ENCODE measurements around the gene TUBA1C. TPM values are rescaled to one million over a fixed set of nuclear protein-coding genes. Genes with fewer than 3 reads are reported as not detected.
A peak's percentile ranks its signal among the peaks of the same experiment; 100 is the strongest.

Gene TUBA1C
- polyA plus RNA-seq, 1 of the 3 experiments (the other 2 are of a cell fraction), result 3.3 TPM

DNA sequence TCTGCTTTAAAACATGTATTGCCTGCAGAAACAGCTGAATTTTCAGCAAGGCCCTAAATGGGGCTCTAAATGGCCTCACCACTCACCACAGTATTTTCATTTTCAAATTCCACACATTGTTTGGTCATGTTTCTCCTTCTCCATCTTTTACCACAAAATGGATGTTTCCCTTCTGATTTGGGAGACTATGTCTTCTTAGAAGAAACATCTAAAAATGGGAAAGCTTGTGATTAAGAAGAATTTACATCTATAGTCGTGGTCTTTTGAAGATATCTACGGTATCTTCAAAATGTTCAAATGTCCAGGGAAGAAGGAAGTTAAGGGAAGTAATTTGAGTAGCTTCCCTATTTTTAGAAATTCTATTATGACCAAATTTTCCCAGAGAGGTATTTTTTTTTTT, 20.7 kb upstream of the TUBA1C start:
- Histone ChIP-seq H3K4me2 (peak overlapping the region; percentile 48; the same call in 1 of the 2 replicates), H3K27me3 (ENCODE audit: insufficient read depth) (no peaks in the 10 kb centered on the region), H3K4me3 (ENCODE audit: low read depth in 2 of 2, low read length in 1 of 2) (no peak overlapping the region), H3K9me3 (no peaks in the 10 kb centered on the region), H3K4me1 (ENCODE audit: control insufficient read depth in 1 of 2, insufficient read depth in 2 of 2, low read depth in 1 of 2, low read length in 1 of 2) (peaks cover 0 to 13% of the 10 kb centered on the region in 2 experiments; a peak in 2 of 4 replicates), H3F3A (replicated peaks; ENCODE audit: insufficient read depth) (peaks cover 22% of the 10 kb centered on the region), H2AFZ (ENCODE audit: low read depth) (peak overlapping the region; percentile 94), H4K20me1 (ENCODE audit: insufficient read depth) (no peaks in the 10 kb centered on the region), H3K9ac (peak overlapping the region; percentile 40), H3K27ac (ENCODE audit: low read depth in 2 of 2, low read length in 1 of 2) (peak overlapping the region; percentile 59 to 96; a peak in 3 of 4 replicates), H3K36me3 (replicated peaks in 1 of 2; ENCODE audit: control insufficient read depth in 1 of 2, insufficient read depth in 2 of 2, low read length in 1 of 2) (no peaks in the 10 kb centered on the region), H3K9me2 (no peaks in the 10 kb centered on the region), H3K79me2 (ENCODE audit: insufficient read depth) (no peaks in the 10 kb centered on the region)
- DNase-seq, result no peak
- POLR2A ChIA-PET, result interaction anchor here (1.3 kb wide), 1 partner anchor 9 kb away, joined by 4 read pairs; no protein-coding TSS in a partner anchor
- CTCF ChIA-PET, result interaction anchor here (0.6 to 2.4 kb wide), 5 partner anchors 9 to 250 kb away, joined by 3 to 14 read pairs (median 5); no protein-coding TSS in a partner anchor
- WGBS (ENCODE audit: low lambda C conversion rate), result 43% methylated on average over 2 of the region's 2 CpGs
- TF ChIP-seq ELF1 (IDR thresholded peaks at IDR 0.05) (no peak), TAF1 (IDR thresholded peaks at IDR 0.05; ENCODE audit: borderline replicate concordance, low read depth, low read length) (no peak), RXRA (IDR thresholded peaks at IDR 0.05; ENCODE audit: borderline replicate concordance, low read depth) (no peak), TEAD4 (IDR thresholded peaks at IDR 0.05; ENCODE audit: borderline replicate concordance, insufficient read depth) (0 out of 2 replicates have a peak, but pooled peaks have one; percentile 42), MAX (IDR thresholded peaks at IDR 0.05; ENCODE audit: low read depth) (no peak), GABPA (IDR thresholded peaks at IDR 0.05; ENCODE audit: low read depth) (no peak), ZBTB33 (IDR thresholded peaks at IDR 0.05; ENCODE audit: borderline replicate concordance, low read depth) (no peak), NRF1 (IDR thresholded peaks at IDR 0.05; ENCODE audit: low read depth, low read length) (no peak), MEF2A (IDR thresholded peaks at IDR 0.05; ENCODE audit: borderline replicate concordance, low read depth) (0 out of 2 replicates have a peak, but pooled peaks have one; percentile 47), RCOR1 (IDR thresholded peaks at IDR 0.05; ENCODE audit: low read length) (no peak), MXI1 (IDR thresholded peaks at IDR 0.05; ENCODE audit: low read depth, low read length) (no peak), RFX5 (IDR thresholded peaks at IDR 0.05; ENCODE audit: low read length) (no peak), POLR2AphosphoS5 (IDR thresholded peaks at IDR 0.05; ENCODE audit: low read depth, low read length) (no peak), FOXJ3 (CRISPR knock-in tag; IDR thresholded peaks at IDR 0.05) (no peak), FOSL2 (IDR thresholded peaks at IDR 0.05; ENCODE audit: borderline replicate concordance, low read depth) (no peak), GATA2 (CRISPR knock-in tag; IDR thresholded peaks at IDR 0.05) (no peak), NFIC (IDR thresholded peaks at IDR 0.05; ENCODE audit: borderline replicate concordance) (no peak), RAD21 (IDR thresholded peaks at IDR 0.05; ENCODE audit: low read length) (no peak), TCF12 (IDR thresholded peaks at IDR 0.05) (peak; percentile 33; the same call in 1 of the 2 replicates), CHD2 (IDR thresholded peaks at IDR 0.05; ENCODE audit: low read length, partially characterized antibody) (no peak), YY1 (IDR thresholded peaks at IDR 0.05; ENCODE audit: low read depth) (0 out of 2 replicates have a peak, but pooled peaks have one; percentile 64), JUND (IDR thresholded peaks at IDR 0.05) (no peak), FOXM1 (IDR thresholded peaks at IDR 0.05; ENCODE audit: low read depth) (no peak)
- TF ChIP-seq, protein P1, sequence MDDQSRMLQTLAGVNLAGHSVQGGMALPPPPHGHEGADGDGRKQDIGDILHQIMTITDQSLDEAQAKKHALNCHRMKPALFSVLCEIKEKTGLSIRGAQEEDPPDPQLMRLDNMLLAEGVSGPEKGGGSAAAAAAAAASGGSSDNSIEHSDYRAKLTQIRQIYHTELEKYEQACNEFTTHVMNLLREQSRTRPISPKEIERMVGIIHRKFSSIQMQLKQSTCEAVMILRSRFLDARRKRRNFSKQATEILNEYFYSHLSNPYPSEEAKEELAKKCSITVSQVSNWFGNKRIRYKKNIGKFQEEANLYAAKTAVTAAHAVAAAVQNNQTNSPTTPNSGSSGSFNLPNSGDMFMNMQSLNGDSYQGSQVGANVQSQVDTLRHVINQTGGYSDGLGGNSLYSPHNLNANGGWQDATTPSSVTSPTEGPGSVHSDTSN (IDR thresholded peaks at IDR 0.05), result no peak
- TF ChIP-seq, protein P2, sequence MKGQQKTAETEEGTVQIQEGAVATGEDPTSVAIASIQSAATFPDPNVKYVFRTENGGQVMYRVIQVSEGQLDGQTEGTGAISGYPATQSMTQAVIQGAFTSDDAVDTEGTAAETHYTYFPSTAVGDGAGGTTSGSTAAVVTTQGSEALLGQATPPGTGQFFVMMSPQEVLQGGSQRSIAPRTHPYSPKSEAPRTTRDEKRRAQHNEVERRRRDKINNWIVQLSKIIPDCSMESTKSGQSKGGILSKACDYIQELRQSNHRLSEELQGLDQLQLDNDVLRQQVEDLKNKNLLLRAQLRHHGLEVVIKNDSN (IDR thresholded peaks at IDR 0.05; ENCODE audit: borderline replicate concordance, low read depth), result no peak
- TF ChIP-seq, protein P3, sequence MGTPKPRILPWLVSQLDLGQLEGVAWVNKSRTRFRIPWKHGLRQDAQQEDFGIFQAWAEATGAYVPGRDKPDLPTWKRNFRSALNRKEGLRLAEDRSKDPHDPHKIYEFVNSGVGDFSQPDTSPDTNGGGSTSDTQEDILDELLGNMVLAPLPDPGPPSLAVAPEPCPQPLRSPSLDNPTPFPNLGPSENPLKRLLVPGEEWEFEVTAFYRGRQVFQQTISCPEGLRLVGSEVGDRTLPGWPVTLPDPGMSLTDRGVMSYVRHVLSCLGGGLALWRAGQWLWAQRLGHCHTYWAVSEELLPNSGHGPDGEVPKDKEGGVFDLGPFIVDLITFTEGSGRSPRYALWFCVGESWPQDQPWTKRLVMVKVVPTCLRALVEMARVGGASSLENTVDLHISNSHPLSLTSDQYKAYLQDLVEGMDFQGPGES (IDR thresholded peaks at IDR 0.05; ENCODE audit: low read depth, low read length), result no peak
- TF ChIP-seq, protein P4, sequence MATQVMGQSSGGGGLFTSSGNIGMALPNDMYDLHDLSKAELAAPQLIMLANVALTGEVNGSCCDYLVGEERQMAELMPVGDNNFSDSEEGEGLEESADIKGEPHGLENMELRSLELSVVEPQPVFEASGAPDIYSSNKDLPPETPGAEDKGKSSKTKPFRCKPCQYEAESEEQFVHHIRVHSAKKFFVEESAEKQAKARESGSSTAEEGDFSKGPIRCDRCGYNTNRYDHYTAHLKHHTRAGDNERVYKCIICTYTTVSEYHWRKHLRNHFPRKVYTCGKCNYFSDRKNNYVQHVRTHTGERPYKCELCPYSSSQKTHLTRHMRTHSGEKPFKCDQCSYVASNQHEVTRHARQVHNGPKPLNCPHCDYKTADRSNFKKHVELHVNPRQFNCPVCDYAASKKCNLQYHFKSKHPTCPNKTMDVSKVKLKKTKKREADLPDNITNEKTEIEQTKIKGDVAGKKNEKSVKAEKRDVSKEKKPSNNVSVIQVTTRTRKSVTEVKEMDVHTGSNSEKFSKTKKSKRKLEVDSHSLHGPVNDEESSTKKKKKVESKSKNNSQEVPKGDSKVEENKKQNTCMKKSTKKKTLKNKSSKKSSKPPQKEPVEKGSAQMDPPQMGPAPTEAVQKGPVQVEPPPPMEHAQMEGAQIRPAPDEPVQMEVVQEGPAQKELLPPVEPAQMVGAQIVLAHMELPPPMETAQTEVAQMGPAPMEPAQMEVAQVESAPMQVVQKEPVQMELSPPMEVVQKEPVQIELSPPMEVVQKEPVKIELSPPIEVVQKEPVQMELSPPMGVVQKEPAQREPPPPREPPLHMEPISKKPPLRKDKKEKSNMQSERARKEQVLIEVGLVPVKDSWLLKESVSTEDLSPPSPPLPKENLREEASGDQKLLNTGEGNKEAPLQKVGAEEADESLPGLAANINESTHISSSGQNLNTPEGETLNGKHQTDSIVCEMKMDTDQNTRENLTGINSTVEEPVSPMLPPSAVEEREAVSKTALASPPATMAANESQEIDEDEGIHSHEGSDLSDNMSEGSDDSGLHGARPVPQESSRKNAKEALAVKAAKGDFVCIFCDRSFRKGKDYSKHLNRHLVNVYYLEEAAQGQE (IDR thresholded peaks at IDR 0.05; ENCODE audit: low read depth, low read length), result no peak

Data from SK-N-SH (cell line).